HEK293 (cell line): ENCODE data around the gene MAGI1.

Experiments
- CTCF ChIA-PET: fragments of 350-600 bp; formaldehyde crosslinking; extraction: SDS; loops from one replicate; lab custom pipeline; 2021; ENCODE audit warnings: antibody characterized with exemption; lab: Yijun Ruan, JAX
- POLR2A ChIA-PET: fragments of 300-600 bp; formaldehyde crosslinking; extraction: SDS; loops from one replicate; lab custom pipeline; 2020; ENCODE audit warnings: antibody characterized with exemption, inconsistent platforms; lab: Yijun Ruan, JAX
- H3K27ac ChIP-seq: fragments of 200-500 bp; sonication (Bioruptor generic); 2 replicates; pipeline ENCODE4 v1.5.1; 2014; ENCODE audit warnings: low read depth, low read length, control low read depth, inconsistent platforms; ENCODE audit errors: extremely low read depth
- H3K36me3 ChIP-seq, 2 experiments: fragments of 200-500 bp in 1 of 2; sonication (Bioruptor generic) in 1 of 2; 1 replicate in 1 of 2; 2 replicates in 1 of 2; pipeline ENCODE4 v1.5.1; 2014 to 2017; ENCODE audit warnings: inconsistent platforms in 2 of 2, low read length in 2 of 2; ENCODE audit not compliant: control insufficient read depth in 2 of 2, insufficient read depth in 1 of 2
- H3K4me1 ChIP-seq: fragments of 200-500 bp; sonication (Bioruptor generic); 2 replicates; pipeline ENCODE4 v1.5.1; 2014; ENCODE audit warnings: mild to moderate bottlenecking, low read length, inconsistent platforms; ENCODE audit not compliant: control insufficient read depth, insufficient read depth
- H3K4me3 ChIP-seq: 2 replicates; pipeline ENCODE4 v1.5.1; 2011; ENCODE audit warnings: low read depth, mild to moderate bottlenecking, control low read depth, low read length, moderate library complexity
- H3K9me3 ChIP-seq: fragments of 200-500 bp; sonication (Bioruptor generic); 2 replicates; pipeline ENCODE4 v1.5.1; 2014; ENCODE audit warnings: low read depth, low read length, inconsistent platforms; ENCODE audit not compliant: control insufficient read depth, insufficient read depth
- HOXD13 ChIP-seq: sonication (generic); formaldehyde crosslinking; IDR thresholded peaks from 2 replicates; pipeline ENCODE4 v1.8.0; 2022; ENCODE audit warnings: missing genetic modification reagents, borderline replicate concordance
- KLF17 ChIP-seq: fragments of 450-650 bp; formaldehyde crosslinking; IDR thresholded peaks from 2 replicates; pipeline ENCODE4 v1.5.1; 2016; ENCODE audit warnings: missing biosample characterization, missing genetic modification characterization
- PRDM1 ChIP-seq: fragments of 450-650 bp; formaldehyde crosslinking; IDR thresholded peaks from 2 replicates; pipeline ENCODE4; 2016; ENCODE audit warnings: missing biosample characterization, missing genetic modification characterization
- YY1 ChIP-seq: fragments of 450-650 bp; formaldehyde crosslinking; IDR thresholded peaks from 2 replicates; pipeline ENCODE4 v1.5.1; 2018; ENCODE audit warnings: missing biosample characterization, missing genetic modification characterization
- ZBTB11 ChIP-seq: fragments of 450-650 bp; formaldehyde crosslinking; conservative IDR thresholded peaks from 2 replicates; pipeline ENCODE4 v1.5.1; 2016; ENCODE audit warnings: low read depth, missing biosample characterization, missing genetic modification characterization
- ZBTB44 ChIP-seq: fragments of 450-650 bp; IDR thresholded peaks from 2 replicates; pipeline ENCODE4 v1.5.1; 2018; ENCODE audit warnings: missing biosample characterization, mild to moderate bottlenecking, missing genetic modification characterization
- ZBTB6 ChIP-seq: fragments of 450-650 bp; formaldehyde crosslinking; IDR thresholded peaks from 2 replicates; pipeline ENCODE4 v1.5.1; 2017; ENCODE audit warnings: missing biosample characterization, missing genetic modification characterization
- ZEB2 ChIP-seq: fragments of 450-650 bp; formaldehyde crosslinking; IDR thresholded peaks from 2 replicates; pipeline ENCODE4 v1.5.1; 2016; ENCODE audit warnings: missing biosample characterization, missing genetic modification characterization
- ZNF174 ChIP-seq: fragments of 450-650 bp; formaldehyde crosslinking; IDR thresholded peaks from 2 replicates; pipeline ENCODE4 v1.5.0; 2017; ENCODE audit warnings: missing biosample characterization, mild to moderate bottlenecking, missing genetic modification characterization
- ZNF366 ChIP-seq: fragments of 450-650 bp; formaldehyde crosslinking; conservative IDR thresholded peaks from 2 replicates; pipeline ENCODE4 v1.5.1; 2016; ENCODE audit warnings: missing biosample characterization, missing genetic modification characterization
- ZNF394 ChIP-seq: fragments of 450-650 bp; formaldehyde crosslinking; IDR thresholded peaks from 2 replicates; pipeline ENCODE4 v1.5.1; 2016; ENCODE audit warnings: missing biosample characterization, missing genetic modification characterization, mild to moderate bottlenecking, moderate library complexity, borderline replicate concordance
- ZNF600 ChIP-seq: fragments of 450-650 bp; formaldehyde crosslinking; IDR thresholded peaks from 2 replicates; pipeline ENCODE4 v1.5.1; 2016; ENCODE audit warnings: missing biosample characterization, missing genetic modification characterization
- ZNF654 ChIP-seq: fragments of 450-650 bp; formaldehyde crosslinking; IDR thresholded peaks from 2 replicates; pipeline ENCODE4 v1.5.1; 2016; ENCODE audit warnings: low read depth, missing biosample characterization, missing genetic modification characterization
- ZNF837 ChIP-seq: fragments of 450-650 bp; formaldehyde crosslinking; IDR thresholded peaks from 2 replicates; pipeline ENCODE4 v1.5.1; 2016; ENCODE audit warnings: missing biosample characterization, missing genetic modification characterization
- ZSCAN4 ChIP-seq: fragments of 450-650 bp; formaldehyde crosslinking; IDR thresholded peaks from 2 replicates; pipeline ENCODE4 v1.5.1; 2017; ENCODE audit warnings: missing biosample characterization, missing genetic modification characterization

MAGI1 gene

GRCh38 chr3:65733459-65733858 is 305.3 kb downstream of the MAGI1 start (continued):
- TF ChIP-seq ZSCAN4 (tag by site-specific recombination) (no peak), ZBTB11 (tag by site-specific recombination) (no peak)

- H3K4me1 ChIP-seq = no peaks in the 10 kb centered on the region
- no peak overlapping the region for H3K27ac ChIP-seq
- ChIA-PET POLR2A (no interaction called here), CTCF (interaction anchor here (0.6 to 2.6 kb wide), 14 partner anchors 9 to 1201 kb away, joined by 3 to 18 read pairs (median 4); no protein-coding TSS in a partner anchor)
- no peaks in the 10 kb centered on the region for H3K9me3 ChIP-seq
- H3K36me3 ChIP-seq = no peaks in the 10 kb centered on the region
- peak; percentile 41 for TF ChIP-seq ZNF654 (tag by site-specific recombination)
- TF ChIP-seq PRDM1 (tag by site-specific recombination) = peak; percentile 54
- TF ChIP-seq ZBTB6 (tag by site-specific recombination) = no peak
- TF ChIP-seq YY1 = no peak
- peak; percentile 47; the same call in 1 of the 2 replicates for TF ChIP-seq ZNF394 (tag by site-specific recombination)
- TF ChIP-seq KLF17 (tag by site-specific recombination) = no peak
- TF ChIP-seq ZNF366 (tag by site-specific recombination) = no peak
- TF ChIP-seq ZNF600 (tag by site-specific recombination) = no peak
- no peak overlapping the region for H3K4me3 ChIP-seq
Measured at GRCh38 chr3:65732051-65732935, 306.4 kb downstream of the MAGI1 start.

- ChIA-PET POLR2A (no interaction called here), CTCF (interaction anchor here (0.6 to 1.2 kb wide), 2 partner anchors 54 to 144 kb away, joined by 3 to 4 read pairs; no protein-coding TSS in a partner anchor)
- TF ChIP-seq ZBTB44 (tag by site-specific recombination) = no peak
- TF ChIP-seq ZNF174 (tag by site-specific recombination) = no peak
- no peak for TF ChIP-seq ZEB2 (tag by site-specific recombination)
- TF ChIP-seq HOXD13 (CRISPR knock-in tag) = no peak
- no peak for TF ChIP-seq ZNF837
- H3K9me3 ChIP-seq = no peaks in the 10 kb centered on the region
- no peaks in the 10 kb centered on the region for H3K4me1 ChIP-seq
- no peaks in the 10 kb centered on the region for H3K36me3 ChIP-seq
- no peak overlapping the region for H3K4me3 ChIP-seq
- H3K27ac ChIP-seq = no peak overlapping the region
Measured at GRCh38 chr3:65730449-65730848, 308.3 kb downstream of the MAGI1 start.
